ENCODE results near the gene SNX10. TPM values are rescaled to one million over a fixed set of nuclear protein-coding genes. Genes with fewer than 3 reads are reported as not detected.

Gene SNX10
- total and polyA plus RNA-seq, 2 of the 4 experiments (the other 2 are of a cell fraction): not detected

GRCh38 chr7:26409661-26410547 is 118.2 kb downstream of the SNX10 start:
- no peak overlapping the region for H2BK120ac ChIP-seq (ENCODE audit: low read depth, low read length)
- no peak overlapping the region for H3K14ac ChIP-seq (replicated peaks; ENCODE audit: low read depth, low read length)
- no peak overlapping the region for H4K8ac ChIP-seq (ENCODE audit: low read depth in 2 of 2, low read length in 2 of 2)
- no peaks in the 10 kb centered on the region for H3K4me1 ChIP-seq (ENCODE audit: control insufficient read depth, insufficient read depth, low read length)
- BruUV-seq (replicated peaks): no TSS peak
- ChIA-PET POLR2A (ENCODE audit: unreplicated experiment) (no interaction called here), CTCF (no interaction called here)
- no peak overlapping the region for H3K4ac ChIP-seq (ENCODE audit: low read depth, low read length)
- H3K4me3 ChIP-seq (ENCODE audit: insufficient read depth, low read depth, low read length): no peak overlapping the region
- no peaks in the 10 kb centered on the region for H3K27me3 ChIP-seq (ENCODE audit: control insufficient read depth, insufficient read depth, low read length)
- in situ Hi-C loops (cut with MboI; ENCODE audit: low sequenced_read_pairs): no loop called here
- H3K4me2 ChIP-seq (ENCODE audit: low read depth, low read length): no peak overlapping the region
- intact Hi-C loops (cut with micrococcal nuclease): no loop called here
- H3K23ac ChIP-seq (ENCODE audit: low read depth, low read length): no peak overlapping the region
- TF ChIP-seq MXI1 (IDR thresholded peaks at IDR 0.05; ENCODE audit: borderline replicate concordance, low read depth, low read length): no peak
- no peak for TF ChIP-seq CHD1 (IDR thresholded peaks at IDR 0.05; ENCODE audit: low read depth, low read length)
- TF ChIP-seq CTCF (conservative IDR thresholded peaks at IDR 0.05; ENCODE audit: low read depth, low read length): no peak
- TF ChIP-seq MAFK (IDR thresholded peaks at IDR 0.05; ENCODE audit: low read depth, low read length): no peak
- no peak for TF ChIP-seq RAD21 (IDR thresholded peaks at IDR 0.05; ENCODE audit: low read length)
- TF ChIP-seq POLR2A (IDR thresholded peaks at IDR 0.05; ENCODE audit: low read depth, low read length): no peak
- no peak for TF ChIP-seq ELK1 (IDR thresholded peaks at IDR 0.05; ENCODE audit: borderline replicate concordance, low read depth, low read length)
- no peak for TF ChIP-seq USF2 (IDR thresholded peaks at IDR 0.05; ENCODE audit: low read depth, low read length)
- no peak for TF ChIP-seq RFX5 (IDR thresholded peaks at IDR 0.05; ENCODE audit: low read depth, low read length)
- H4K20me1 ChIP-seq (ENCODE audit: insufficient read depth, low read length): no peaks in the 10 kb centered on the region
- H3K27ac ChIP-seq (ENCODE audit: insufficient read depth, low read length): no peak overlapping the region
- H2BK20ac ChIP-seq (ENCODE audit: low read depth, low read length): no peak overlapping the region
- H3K79me1 ChIP-seq (ENCODE audit: low read depth in 1 of 2, low read length in 2 of 2): no peaks in the 10 kb centered on the region
- no peaks in the 10 kb centered on the region for H3K9me1 ChIP-seq (ENCODE audit: insufficient read depth, low read length)
- no CpG with 5 or more reads among the region's 5 CpGs for WGBS, 2 experiments (ENCODE audit: extremely low coverage in 2 of 2, insufficient read length in 1 of 2)
- H2AFZ ChIP-seq (replicated peaks; ENCODE audit: low read length, poor library complexity): no peak overlapping the region
- H4K5ac ChIP-seq (ENCODE audit: low read depth, low read length): no peak overlapping the region
- H3K36me3 ChIP-seq (ENCODE audit: control insufficient read depth, insufficient read depth, low read length): no peaks in the 10 kb centered on the region
- H2BK5ac ChIP-seq (ENCODE audit: low read depth, low read length, poor library complexity, severe bottlenecking): no peak overlapping the region
- H3K9me3 ChIP-seq (ENCODE audit: control insufficient read depth, insufficient read depth, low read length): no peaks in the 10 kb centered on the region
- ATAC-seq (ENCODE audit: low read depth): no peak
- dilution Hi-C loops (cut with HindIII; ENCODE audit: low sequenced_read_pairs, unreplicated experiment): no loop called here
- no peak overlapping the region for H3K56ac ChIP-seq (ENCODE audit: extremely low read depth, insufficient read depth, low read length)
- H2BK15ac ChIP-seq (ENCODE audit: low read depth, low read length): no peak overlapping the region
- no peak overlapping the region for H4K91ac ChIP-seq (ENCODE audit: insufficient read depth, low read depth, low read length)
- no peak overlapping the region for H2AK5ac ChIP-seq (ENCODE audit: low read depth, low read length)
- no peak overlapping the region for H3K9ac ChIP-seq (ENCODE audit: low read depth, low read length)
- no peak for DNase-seq
- H3K18ac ChIP-seq (ENCODE audit: low read depth, low read length): no peak overlapping the region
- H2AK9ac ChIP-seq (replicated peaks; ENCODE audit: low read depth, low read length, poor library complexity): no peak overlapping the region

All from IMR-90 (cell line).